Ascending aorta (tissue), 2 donors: ENCODE measurements around the gene LYL1. TPM values are rescaled to one million over a fixed set of nuclear protein-coding genes. Genes with fewer than 3 reads are reported as not detected.

ENCODE experiments used
- DNase-seq, 2 donors: peaks; one replicate each; pipeline ENCODE4 v3.0.0-alpha.2; 2019; ENCODE audit warnings: low spot score in 2 of 2
- H3K27ac ChIP-seq, 2 donors: fragments of 200-600 bp; sonication (generic); one replicate each; pipeline ENCODE4 v1.5.1; 2016 to 2017; ENCODE audit warnings: mild to moderate bottlenecking in 1 of 2
- H3K27me3 ChIP-seq: fragments of 200-600 bp; sonication (generic); one replicate; pipeline ENCODE4 v1.5.1; 2017
- H3K36me3 ChIP-seq, 2 donors: fragments of 200-600 bp; sonication (generic); one replicate each; pipeline ENCODE4 v1.5.1; 2016
- H3K4me1 ChIP-seq, 2 donors: fragments of 200-600 bp; sonication (generic); one replicate each; pipeline ENCODE4 v1.5.1; 2016 to 2017; ENCODE audit warnings: mild to moderate bottlenecking in 1 of 2
- H3K4me3 ChIP-seq, 2 donors: fragments of 200-600 bp; sonication (generic); one replicate each; pipeline ENCODE4 v1.5.1; 2016 to 2017; ENCODE audit warnings: mild to moderate bottlenecking in 1 of 2
- H3K9me3 ChIP-seq, 2 donors: fragments of 200-600 bp; sonication (generic); one replicate each; pipeline ENCODE4 v1.5.1; 2016
- CTCF ChIP-seq, 3 experiments: fragments of 200-600 bp in 2 of 3; fragments of 450-650 bp in 1 of 3; sonication (generic) in 2 of 3; IDR thresholded peaks; one replicate each; pipeline ENCODE4 v1.5.1; 2016 to 2019; ENCODE audit warnings: antibody characterized with exemption in 3 of 3, mild to moderate bottlenecking in 1 of 3, moderate library complexity in 1 of 3
- intact Hi-C: fragments of 100-400 bp; cut with DNase I; formaldehyde crosslinking; loops from one replicate; pipeline ENCODE4 v1.15.1; 2023
- total RNA-seq: library from RNA; depleted of rRNA; stranded (reverse); fragments of >200 nt; gene quantifications from one replicate; pipeline ENCODE4 v1.1.0, GENCODE V29; 2016

LYL1 gene
- total RNA-seq, 1 donor from 2014 or later, result 46.7 TPM

- no peak for DNase-seq
- Histone ChIP-seq H3K27ac (no peak overlapping the region), H3K27me3 (no peaks in the 10 kb centered on the region), H3K4me1 (no peaks in the 10 kb centered on the region), H3K36me3 (peaks cover 22 to 23% of the 10 kb centered on the region in 2 donors), H3K9me3 (no peaks in the 10 kb centered on the region), H3K4me3 (no peak overlapping the region)
- intact Hi-C loops, result no loop called here
- TF ChIP-seq CTCF (IDR thresholded peaks at IDR 0.05), result no peak
These were observed 30.0 kb upstream of the LYL1 start for GRCh38 chr19:13132471-13133180.

GRCh38 chr19:13130886-13131490 lies 28.3 kb upstream of the LYL1 start:
- DNase-seq, result no peak
- H3K4me3 ChIP-seq, result no peak overlapping the region
- H3K36me3 ChIP-seq, result peaks cover 6 to 7% of the 10 kb centered on the region in 2 donors
- intact Hi-C loops, result no loop called here
- TF ChIP-seq CTCF (IDR thresholded peaks at IDR 0.05), result no peak
- no peaks in the 10 kb centered on the region for H3K9me3 ChIP-seq
- H3K27me3 ChIP-seq, result no peaks in the 10 kb centered on the region
- H3K27ac ChIP-seq, result no peak overlapping the region
- no peaks in the 10 kb centered on the region for H3K4me1 ChIP-seq

GRCh38 chr19:13129384-13129783 lies 26.7 kb upstream of the LYL1 start:
- no peak for TF ChIP-seq CTCF (IDR thresholded peaks at IDR 0.05)
- H3K4me1 ChIP-seq, result no peaks in the 10 kb centered on the region
- no peaks in the 10 kb centered on the region for H3K9me3 ChIP-seq
- intact Hi-C loops, result no loop called here
- no peaks in the 10 kb centered on the region for H3K27me3 ChIP-seq
- no peak for DNase-seq
- no peaks in the 10 kb centered on the region for H3K36me3 ChIP-seq
- no peak overlapping the region for H3K27ac ChIP-seq
- H3K4me3 ChIP-seq, result no peak overlapping the region

GRCh38 chr19:13128583-13128982 lies 25.9 kb upstream of the LYL1 start:
- intact Hi-C loops, result no loop called here
- no peak for TF ChIP-seq CTCF (IDR thresholded peaks at IDR 0.05)
- no peak overlapping the region for H3K4me3 ChIP-seq
- H3K27me3 ChIP-seq, result no peaks in the 10 kb centered on the region
- H3K36me3 ChIP-seq, result no peaks in the 10 kb centered on the region
- H3K4me1 ChIP-seq, result no peaks in the 10 kb centered on the region
- DNase-seq, result no peak
- H3K9me3 ChIP-seq, result no peaks in the 10 kb centered on the region
- no peak overlapping the region for H3K27ac ChIP-seq

GRCh38 chr19:13127811-13128575 lies 25.3 kb upstream of the LYL1 start:
- Histone ChIP-seq H3K27me3 (no peaks in the 10 kb centered on the region), H3K27ac (no peak overlapping the region), H3K9me3 (no peaks in the 10 kb centered on the region), H3K36me3 (no peaks in the 10 kb centered on the region), H3K4me1 (no peaks in the 10 kb centered on the region), H3K4me3 (no peak overlapping the region)
- no peak for TF ChIP-seq CTCF (IDR thresholded peaks at IDR 0.05)
- no peak for DNase-seq
- intact Hi-C loops, result no loop called here
